ENCODE data around the gene GAREM1.
"Not testable (repeated sequence)": the region's sequence is repeated elsewhere in the genome, so short reads cannot be mapped to it uniquely, and the experiment has no call there.

Gene GAREM1

DNA sequence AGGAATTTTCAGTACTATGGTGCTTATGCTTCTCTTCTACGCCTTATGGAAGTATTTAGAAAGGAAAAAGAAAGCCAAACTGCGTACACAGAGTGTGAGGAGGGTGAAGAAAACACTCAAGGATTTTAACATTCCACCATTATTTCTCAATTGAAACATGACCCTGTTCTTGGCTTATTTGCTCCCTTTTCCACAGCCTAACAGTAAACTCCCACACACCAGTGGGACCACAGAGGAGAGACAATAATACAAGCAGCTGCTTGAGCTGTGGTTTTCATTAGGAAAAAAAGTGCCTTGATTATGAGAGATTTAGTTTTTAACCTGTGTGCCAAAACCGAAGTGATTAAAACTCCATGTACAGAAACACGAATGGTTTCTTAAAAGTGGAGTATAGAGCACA lies 146.5 kb downstream of the GAREM1 start:
- DNase-seq, result no peak

GRCh38 chr18:32321826-32322225 lies 148.9 kb downstream of the GAREM1 start:
- DNase-seq, result no peak

DNA sequence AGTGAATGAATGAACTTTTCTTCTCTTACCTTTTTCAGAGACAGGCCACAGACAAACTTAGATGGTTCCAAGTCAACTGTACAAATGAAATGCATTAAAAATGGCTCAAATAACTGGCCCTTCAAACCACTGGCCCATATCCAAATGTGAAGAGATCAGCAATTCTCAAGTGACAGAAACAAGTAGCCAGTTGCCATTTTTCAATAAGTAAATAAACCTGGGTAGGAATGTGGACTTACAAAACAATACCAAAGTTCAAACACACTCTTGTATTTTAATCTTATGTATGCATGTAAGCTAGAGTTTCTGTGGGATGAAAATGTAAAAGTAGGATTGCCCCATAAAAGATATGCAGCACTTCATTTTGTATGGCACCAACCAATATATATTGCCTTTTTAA lies 151.6 kb downstream of the GAREM1 start:
- no peak for DNase-seq

- DNase-seq, result no peak
Measured at GRCh38 chr18:32318581-32318980, 152.1 kb downstream of the GAREM1 start.

- DNase-seq, result no peak
Measured at GRCh38 chr18:32317651-32318050, 153.0 kb downstream of the GAREM1 start.

DNA sequence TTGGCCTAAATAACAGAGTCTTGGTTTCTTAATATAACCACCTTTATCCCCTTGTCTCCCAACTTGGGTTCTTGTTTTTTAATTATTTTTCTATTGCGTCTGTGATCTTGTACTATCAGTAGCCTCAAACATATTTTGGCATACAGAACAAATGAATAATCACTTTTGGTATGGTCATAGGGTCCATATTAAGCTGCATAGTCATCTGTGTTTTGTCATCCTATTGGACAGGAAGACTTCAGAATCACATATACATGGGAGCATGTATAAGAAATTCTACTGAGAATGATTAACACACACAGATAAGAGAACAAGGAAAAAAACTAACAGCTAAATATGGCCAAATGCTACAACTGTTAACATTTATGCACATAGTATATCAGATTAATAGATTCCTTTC lies 154.8 kb downstream of the GAREM1 start:
- no peak for DNase-seq

- no peak for DNase-seq
Measured at GRCh38 chr18:32310774-32311173, 159.9 kb downstream of the GAREM1 start.

- no peak for DNase-seq
Measured at GRCh38 chr18:32310101-32310500, 160.6 kb downstream of the GAREM1 start.

GRCh38 chr18:32308493-32309120 lies 162.1 kb downstream of the GAREM1 start:
- DNase-seq, result no peak

DNA sequence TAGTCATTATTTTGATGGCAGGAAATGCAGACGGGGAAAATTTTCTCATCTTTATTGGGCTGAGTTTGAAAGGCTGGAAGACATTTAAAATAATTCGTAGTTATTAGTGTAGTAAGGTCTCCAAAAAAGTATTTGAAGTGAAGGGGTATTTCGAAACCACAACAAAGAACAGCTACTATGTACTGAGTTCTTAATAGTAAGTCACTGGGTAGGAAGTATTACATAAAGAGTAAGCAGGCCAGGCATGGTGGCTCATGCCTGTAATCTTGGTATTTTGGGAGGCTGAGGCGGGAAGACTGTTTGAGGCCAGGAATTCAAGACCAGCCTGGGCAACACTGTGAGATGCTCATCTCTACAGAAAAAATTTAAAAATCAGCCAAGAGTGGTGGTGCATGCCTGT lies 167.3 kb downstream of the GAREM1 start:
- DNase-seq, result no peak

GRCh38 chr18:32302806-32303205 lies 167.9 kb downstream of the GAREM1 start:
- DNase-seq, result no peak

GRCh38 chr18:32301976-32302743 lies 168.5 kb downstream of the GAREM1 start:
- DNase-seq, result no peak

DNA sequence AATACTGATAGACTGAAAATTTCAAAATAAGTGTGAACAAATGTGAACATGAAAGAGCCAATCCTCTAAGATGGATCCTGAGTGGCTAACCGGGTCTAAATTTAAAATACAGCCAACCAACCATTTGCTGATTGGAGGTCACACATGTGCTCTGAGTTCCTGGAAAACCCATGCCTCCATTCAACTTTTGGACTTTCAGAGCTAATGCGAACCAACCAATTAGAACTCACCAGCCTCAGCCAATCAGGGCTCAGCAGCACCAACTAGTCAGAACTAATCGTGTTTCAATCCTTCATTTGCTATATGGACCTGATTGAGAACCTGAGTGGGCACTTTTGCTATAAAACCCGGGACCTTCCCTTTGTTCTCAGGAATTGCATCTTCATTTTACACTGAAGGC lies 169.3 kb downstream of the GAREM1 start:
- no peak for DNase-seq

DNA sequence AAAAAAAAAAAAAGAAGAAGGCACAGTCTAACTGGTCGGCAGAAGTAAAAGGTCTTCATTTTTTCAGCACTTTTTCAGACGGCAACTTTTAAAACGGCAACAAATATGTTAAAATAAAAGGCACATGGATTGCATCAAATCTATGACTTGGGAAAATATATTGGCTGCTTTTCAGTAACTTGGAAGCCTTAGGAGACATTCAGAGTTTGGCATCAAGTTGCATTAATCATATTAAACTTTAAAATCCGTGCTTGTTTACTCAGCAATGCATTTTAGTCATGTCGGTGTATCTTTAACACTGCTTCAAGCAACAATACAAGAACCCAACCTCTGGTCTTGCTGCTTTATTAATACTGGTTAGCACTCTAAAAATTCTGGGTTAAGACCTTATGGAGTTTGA lies 169.8 kb downstream of the GAREM1 start:
- no peak for DNase-seq

DNA sequence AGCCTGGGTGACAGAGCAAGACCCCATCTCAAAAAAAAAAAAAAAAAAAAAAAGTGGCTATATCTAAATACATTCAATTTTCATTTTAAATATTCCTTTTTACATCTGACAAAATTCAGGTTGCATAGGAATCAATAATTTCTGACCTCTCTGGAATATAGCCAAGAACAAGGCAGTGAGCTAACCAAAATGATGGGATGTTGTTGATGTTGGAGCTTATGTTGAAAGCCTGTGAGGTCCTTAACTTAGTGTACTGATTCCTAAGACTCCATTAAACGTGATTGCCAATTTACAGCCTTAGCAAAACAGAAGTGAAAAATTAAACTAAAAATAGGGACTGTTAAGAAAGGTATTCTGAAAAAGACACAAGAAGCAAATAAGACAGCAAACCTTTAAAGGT lies 171.2 kb downstream of the GAREM1 start:
- DNase-seq, result no peak

- no peak for DNase-seq
Measured at GRCh38 chr18:32298171-32298667, 172.5 kb downstream of the GAREM1 start.

- DNase-seq, result no peak
Measured at GRCh38 chr18:32297579-32298170, 173.0 kb downstream of the GAREM1 start.

DNA sequence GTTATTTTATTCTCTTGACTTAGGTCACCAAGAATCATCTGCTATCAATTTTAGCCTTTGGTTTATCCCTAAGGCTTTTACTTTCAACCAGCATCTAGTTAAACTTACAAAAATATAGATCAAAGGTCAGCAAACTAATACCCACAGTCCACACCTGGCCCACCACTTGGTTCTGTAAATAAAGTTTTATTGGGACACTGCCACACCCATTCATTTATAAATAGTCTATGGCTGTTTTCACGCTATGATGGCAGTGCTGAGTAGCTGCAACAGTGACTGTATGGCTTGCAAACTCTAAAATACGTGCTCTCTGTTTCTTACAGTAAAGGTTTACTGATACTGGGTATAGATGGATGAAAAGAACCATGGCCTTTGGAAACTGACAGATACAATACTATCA lies 173.8 kb downstream of the GAREM1 start:
- no peak for DNase-seq

GRCh38 chr18:32295604-32296003 lies 175.1 kb downstream of the GAREM1 start:
- DNase-seq, result no peak

- DNase-seq, result no peak
Measured at GRCh38 chr18:32293107-32293506, 177.6 kb downstream of the GAREM1 start.

- not testable (repeated sequence) for DNase-seq
Measured at GRCh38 chr18:32291623-32292022, 179.1 kb downstream of the GAREM1 start.

DNA sequence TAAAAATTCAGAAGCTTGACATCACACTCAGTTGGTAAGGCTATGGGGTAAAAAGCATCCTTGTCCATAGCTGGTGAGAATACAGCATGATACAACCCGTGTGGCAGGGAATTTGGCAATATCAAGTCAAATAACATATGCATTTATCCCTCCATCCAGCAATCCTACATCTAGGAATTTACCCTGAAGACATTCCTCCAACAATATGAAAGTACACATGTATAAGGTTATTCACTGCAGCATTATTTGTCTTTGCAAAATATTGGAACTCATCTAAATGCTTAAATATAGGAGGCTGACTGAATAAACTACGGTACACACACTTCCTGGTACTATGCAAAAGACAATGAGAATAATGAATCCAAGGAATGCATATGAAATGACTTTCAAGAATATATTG lies 179.9 kb downstream of the GAREM1 start:
- DNase-seq, result no peak

DNA sequence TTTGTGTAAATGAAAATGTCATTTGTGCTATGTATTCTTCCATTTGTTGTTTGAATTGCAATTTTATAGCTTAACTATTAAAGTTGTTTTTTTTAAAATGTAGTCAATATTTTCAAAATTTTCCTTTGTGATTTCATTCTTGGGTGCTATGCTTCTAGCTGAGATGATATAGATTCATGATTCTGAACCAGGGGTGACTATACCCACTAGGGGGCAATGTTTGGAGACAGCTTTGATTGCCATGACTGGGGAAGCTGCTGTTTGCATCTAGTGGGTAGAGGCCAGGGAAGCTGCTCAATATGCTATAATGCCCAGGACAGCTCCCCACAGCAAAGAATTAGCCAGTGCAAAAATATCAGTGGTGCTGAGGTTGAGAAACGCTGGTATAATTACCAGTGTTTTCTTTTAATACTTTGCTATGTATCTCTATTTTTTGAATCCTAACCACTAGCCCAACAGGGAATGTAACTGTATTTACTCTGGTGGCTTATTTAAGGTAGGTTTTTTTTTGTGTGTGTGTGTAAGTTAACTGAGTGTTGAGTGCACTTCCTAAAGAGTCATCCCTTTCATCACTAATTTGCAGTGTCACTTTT lies 181.1 kb downstream of the GAREM1 start:
- no peak for DNase-seq

GRCh38 chr18:32287873-32288272 lies 182.8 kb downstream of the GAREM1 start:
- DNase-seq, result no peak

All from activated gamma-delta T cell (primary cell).